NK-92 (cell line): ENCODE measurements around the gene AIF1.
"Not testable (repeated sequence)": the region's sequence is repeated elsewhere in the genome, so short reads cannot be mapped to it uniquely, and the experiment has no call there.

Experiments
- DNase-seq: peaks from one replicate; lab custom pipeline; 2025; ENCODE audit not compliant: unreplicated experiment; lab: John Stamatoyannopoulos, UW

Gene AIF1

DNA sequence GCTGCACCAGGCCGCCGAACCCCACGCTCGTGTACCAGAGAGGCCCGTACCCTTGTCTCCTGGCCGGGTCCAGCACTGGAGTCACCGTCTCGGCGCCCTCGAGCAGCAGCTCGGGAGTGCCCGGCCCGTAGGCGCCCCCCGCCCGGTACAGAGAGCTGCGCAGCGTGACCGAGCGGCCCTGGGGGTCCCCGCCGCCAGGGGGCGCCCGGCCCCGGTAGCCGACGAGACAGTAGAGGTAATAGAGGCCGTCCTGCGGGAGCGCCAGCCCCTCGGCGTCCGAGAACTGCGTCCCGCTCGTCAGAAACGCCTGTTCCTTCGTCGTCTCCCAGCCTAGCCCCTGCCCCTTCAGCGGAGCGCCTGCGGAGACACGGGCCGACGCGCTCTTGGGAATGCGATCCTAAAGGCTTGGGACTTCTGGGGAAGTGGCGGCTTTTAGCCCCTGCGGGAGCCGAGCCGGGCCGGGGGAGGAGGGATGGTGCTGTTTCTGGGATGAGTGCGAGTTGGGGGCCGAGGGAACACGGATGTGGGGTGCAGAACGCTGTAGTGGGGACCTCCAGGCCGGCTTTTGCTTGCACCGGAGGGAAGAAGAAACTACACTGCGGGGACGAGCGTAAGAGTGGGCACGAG is 34.1 kb upstream of the AIF1 start:
- DNase-seq = no peak

GRCh38 chr6:31581434-31582229 is 33.4 kb upstream of the AIF1 start:
- no peak for DNase-seq

GRCh38 chr6:31582230-31582643 is 32.8 kb upstream of the AIF1 start, which contains the start of gene LTB:
LTB (minus strand) TSS chr6:31582424; CDS start chr6:31582417, 7 bp downstream.
- DNase-seq = no peak

DNA sequence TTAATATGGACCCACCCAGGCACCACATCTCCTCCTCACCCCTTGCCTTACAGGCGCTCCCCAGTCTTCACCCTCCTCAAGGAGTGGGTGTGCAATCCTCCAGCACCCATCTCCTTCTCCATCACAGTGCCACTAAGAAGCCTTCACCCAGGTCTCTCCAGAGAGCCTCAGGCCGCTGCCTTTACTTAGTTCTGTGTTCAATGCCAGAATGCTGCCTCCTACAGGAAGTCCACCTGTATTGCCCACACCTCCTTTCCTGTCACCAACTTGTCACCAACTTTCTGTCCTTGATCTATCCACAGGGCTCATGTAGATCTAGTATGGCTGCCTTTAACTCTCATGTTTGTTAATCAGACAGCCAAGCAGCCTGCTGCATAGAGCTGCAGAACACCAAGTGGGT is 29.5 kb upstream of the AIF1 start:
- no peak for DNase-seq

DNA sequence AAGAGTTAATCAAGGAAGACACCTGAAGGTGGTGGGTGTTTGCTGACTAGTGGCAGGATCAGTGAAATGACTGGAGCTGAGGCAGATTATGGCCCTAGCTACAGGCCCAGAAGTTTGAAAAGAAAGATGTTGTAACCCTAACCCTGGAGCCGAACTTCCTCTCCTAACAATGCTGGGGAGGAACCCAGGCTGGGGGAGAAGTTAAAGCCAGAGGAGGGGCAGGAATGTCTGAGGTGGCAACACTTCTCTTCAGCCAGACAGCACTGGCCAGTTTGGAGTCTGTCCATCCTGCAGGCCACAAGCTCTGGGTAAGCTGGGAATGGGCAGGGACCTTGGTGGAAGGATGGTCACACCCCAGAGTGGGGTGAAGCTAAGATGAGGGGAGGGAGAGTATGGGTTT is 29.0 kb upstream of the AIF1 start, which contains the start of gene LST1:
TSS of gene LST1 (plus strand) at position 270 of the 400 bp plus-strand sequence. CDS start 1,023 bp downstream, outside the sequence.
- DNase-seq = no peak

DNA sequence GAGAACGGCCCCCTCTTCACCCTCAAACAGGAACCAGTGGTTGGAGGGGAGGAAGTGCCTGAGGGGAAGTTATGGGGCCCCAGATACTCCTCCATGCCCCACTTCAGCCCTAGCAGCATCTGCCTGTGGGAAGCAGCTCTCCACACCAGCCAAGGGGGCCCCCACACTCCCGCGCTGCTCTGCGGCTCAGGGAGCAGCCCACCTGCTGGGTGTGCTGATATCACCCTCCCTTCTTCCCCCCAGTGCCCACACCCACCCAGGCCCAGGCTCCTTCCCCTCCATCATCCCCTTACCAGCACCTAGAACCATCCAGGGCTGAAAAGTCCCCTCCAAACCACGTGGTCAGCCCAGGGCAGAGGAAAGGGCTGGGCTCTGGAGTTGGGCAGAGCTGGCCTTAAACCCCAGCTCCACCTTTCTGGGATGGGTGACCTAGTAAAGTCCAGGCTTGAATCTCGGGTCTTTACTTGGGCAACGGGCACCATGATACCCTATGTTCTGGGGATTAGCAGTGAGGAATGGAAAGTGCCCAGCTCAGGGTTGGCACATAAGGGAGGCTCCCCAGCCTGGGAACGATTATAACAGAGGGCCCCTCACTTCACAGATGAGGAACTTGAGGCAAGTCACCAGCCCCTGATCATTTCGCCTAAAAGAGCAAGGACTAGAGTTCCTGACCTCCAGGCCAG is 28.3 kb upstream of the AIF1 start:
- DNase-seq = no peak

GRCh38 chr6:31587791-31588777 is 26.9 kb upstream of the AIF1 start:
- no peak for DNase-seq

- no peak for DNase-seq
Observed at GRCh38 chr6:31588871-31589650, 26.0 kb upstream of the AIF1 start.

- not testable (repeated sequence) for DNase-seq
Observed at GRCh38 chr6:31590691-31591090, 24.3 kb upstream of the AIF1 start.

DNA sequence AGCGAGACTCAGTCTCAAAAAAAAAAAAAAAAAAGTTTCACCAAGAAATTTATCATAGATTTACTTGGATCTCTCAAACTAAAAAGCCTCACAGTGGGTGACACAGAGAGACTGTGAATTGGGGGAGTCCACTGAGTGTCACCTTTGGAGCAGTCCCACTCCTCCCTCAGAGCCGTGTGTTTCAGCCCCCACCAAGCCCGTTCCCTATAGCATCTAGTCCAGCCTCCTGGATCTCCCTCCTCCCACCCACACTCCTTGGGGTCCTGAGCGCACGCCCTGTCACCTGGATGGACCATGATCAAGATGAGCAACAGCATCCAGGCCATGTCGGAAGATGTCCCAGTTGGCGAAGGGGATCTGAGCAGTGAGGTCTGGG is 22.6 kb upstream of the AIF1 start:
- DNase-seq = no peak

DNA sequence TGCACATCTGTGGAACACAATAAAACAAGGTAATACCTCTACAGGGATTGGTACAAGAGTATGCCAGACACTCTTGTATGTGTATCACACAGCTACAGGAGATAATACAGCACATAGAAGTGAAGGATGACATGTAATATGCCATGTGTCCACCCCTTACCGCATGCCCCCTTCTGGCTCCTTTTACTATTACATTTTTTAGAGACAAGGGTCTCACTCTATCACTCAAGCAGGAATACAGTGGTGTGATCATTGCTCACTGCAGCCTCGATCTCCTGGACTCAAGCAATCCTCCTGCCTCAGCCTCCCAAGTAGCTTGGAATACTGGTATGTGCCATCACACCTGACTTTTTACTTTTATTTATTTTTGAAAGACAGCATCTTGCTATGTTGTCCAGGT is 18.0 kb upstream of the AIF1 start:
- DNase-seq = no peak

- DNase-seq = no peak
Observed at GRCh38 chr6:31607317-31607716, 7.7 kb upstream of the AIF1 start.

DNA sequence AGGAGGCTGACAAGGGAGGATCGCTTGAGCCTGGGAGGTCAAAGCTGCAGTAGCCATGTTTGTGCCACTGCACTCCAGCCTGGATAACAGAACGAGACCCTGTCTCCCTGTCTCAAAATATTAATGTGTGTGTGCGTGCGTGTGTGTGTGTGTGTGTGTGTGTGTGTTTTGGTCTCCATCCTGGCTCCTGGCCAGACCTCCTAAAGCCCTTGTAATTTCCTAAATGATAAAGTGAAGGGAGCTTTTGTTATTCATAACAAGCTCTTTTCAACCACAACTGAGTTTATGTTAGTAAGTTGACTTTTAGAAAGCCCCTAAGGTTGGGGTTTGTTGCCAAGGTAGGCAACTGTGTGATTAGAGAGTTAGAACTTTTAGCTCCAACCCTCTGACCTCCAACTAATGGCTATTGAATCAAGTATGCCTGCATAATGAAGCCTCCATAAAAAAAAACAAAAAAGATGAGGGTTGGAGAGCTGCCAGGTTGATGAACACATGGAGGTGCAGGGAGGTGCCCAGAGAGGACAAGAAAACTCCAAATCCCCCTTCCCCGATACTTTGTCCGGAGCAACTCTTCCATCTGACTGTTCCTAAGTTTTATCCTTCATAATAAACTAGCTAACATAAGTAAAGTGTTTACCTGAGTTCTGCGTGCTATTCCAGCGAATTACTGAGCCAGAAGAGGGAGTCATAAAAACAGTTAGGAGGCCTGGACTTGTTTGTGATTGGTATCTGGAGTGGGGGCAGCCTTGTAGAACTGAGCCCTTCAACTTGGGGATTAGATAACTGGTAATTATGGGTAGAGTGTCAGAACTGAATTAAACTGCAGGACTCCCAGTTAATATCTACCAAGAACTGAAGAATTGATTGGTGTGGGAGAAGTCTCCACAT is 5.3 kb upstream of the AIF1 start:
- no peak for DNase-seq

DNA sequence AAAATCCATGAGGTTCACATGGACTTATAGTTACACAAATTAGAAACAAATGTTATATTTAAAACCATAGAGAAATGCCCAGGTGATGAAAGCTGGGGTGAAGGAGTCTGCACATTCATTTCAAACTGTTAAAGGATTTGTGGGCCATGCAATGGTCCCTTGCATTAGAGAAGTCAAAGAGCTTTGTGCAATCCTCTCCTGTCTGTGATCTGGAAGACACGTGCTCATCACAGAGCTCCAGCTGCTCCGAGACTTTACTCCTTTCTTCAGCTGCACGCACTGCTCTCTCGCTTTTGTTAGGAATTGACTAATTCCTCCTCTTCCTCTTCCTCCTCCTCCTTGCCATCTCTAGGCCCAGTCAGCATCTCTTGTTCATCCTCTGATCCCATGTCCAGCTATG is 4.1 kb upstream of the AIF1 start:
- no peak for DNase-seq

DNA sequence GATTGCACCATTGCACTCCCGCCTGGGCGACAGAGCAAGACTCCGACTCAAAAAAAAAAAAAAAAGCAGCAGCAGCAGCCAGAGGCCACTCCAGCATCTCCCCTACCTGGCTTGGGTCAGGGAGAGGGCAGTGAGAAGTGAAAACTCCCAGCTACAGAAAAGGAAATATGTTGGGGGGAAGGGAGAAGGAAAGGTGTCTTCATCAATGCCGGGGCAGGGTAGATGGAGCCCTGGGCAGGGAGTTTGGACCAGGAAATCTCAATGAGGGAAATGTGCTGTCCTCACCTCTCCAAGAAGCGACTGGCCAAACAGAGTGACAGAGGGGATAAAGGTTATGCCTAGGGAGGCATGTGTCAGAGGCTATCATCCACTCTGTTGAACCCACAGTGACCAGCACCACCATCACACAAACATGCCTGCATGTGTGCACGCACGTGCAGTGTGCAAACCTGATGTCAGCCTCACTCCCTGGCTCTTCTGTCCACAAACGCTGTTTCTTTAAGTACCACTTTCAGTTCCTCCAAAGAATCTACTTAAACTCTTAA is 887 bp upstream of the AIF1 start:
- DNase-seq = no peak

- DNase-seq = no peak
Observed at GRCh38 chr6:31615748-31616147, 714 bp downstream of the AIF1 start.

GRCh38 chr6:31617010-31617409 is 2.0 kb downstream of the AIF1 start:
- no peak for DNase-seq

DNA sequence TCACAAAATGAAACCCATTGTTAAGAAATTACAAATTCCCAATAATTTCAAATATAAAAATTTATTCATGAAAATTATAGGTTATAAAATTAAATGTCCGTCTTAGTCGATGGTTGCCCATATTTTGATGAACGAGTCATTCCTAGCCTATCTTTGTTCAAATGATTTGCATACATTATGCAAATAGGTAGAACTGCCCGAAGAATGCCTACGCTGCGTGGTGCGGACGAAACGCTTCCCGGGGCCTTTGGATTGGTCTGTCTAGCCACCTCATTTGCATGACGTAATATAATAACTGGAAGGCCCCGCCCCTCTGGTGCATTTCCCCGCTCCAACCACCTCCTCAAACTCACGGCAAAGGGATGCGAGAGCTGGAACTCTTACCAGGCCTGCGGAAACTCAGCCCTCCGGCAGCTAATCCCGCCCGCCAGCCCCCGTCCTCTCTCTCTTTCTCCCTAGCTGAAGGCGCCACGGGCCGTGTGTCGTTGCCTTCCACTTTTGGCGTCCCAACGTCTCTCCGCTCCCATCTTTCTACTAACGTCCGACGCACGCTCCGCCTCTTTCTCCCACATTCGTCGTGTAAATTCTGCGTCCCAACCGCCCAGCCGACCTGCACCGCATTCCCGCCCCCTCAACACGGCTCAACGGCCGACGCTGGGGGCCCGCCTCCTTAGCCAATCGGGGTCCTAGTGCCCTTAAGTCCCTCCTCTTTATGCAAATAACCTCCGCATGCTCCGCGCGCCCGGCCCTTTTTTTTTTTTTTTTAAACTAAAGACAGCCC is 5.0 kb downstream of the AIF1 start:
- peak; percentile 99 for DNase-seq
